K562 (cell line): ENCODE results near the gene CRHR1. TPM values are rescaled to one million over a fixed set of nuclear protein-coding genes. Genes with fewer than 3 reads are reported as not detected.

Experiments used
- ATAC-seq: fragments of 200-7000 bp; cut with Tn5 transposase; 3 replicates; pipeline ENCODE4 v1.9.1; 2020; ENCODE audit warnings: moderate library complexity
- BruUV-seq: library from RNA; stranded (reverse); fragments of 400-500 nt; replicated peaks from 2 replicates; lab custom pipeline; 2021; lab: Mats Ljungman, UMichigan
- CTCF ChIA-PET: fragments of 300-600 bp; formaldehyde crosslinking; extraction: SDS; loops from one replicate; lab custom pipeline; 2021; ENCODE audit warnings: low intra/inter-chr PET ratio; lab: Yijun Ruan, JAX
- POLR2A ChIA-PET: fragments of 300-600, 350-650 bp; sonication (Branson Sonifier 250); formaldehyde crosslinking; extraction: SDS; loops from one replicate; lab custom pipeline; 2021; ENCODE audit warnings: antibody characterized with exemption, inconsistent platforms; lab: Yijun Ruan, JAX
- DNase-seq, 4 experiments: peaks; one replicate each; pipeline versions ENCODE4 v3.0.0 to v3.0.0-alpha.2; 2011 to 2018; ENCODE audit warnings: low spot score in 3 of 4, mixed read lengths in 3 of 4; ENCODE audit errors: extremely low read depth in 1 of 4
- FAIRE-seq: peaks from 2 replicates; lab custom pipeline; 2011; peaks lifted over from hg19 to GRCh38; lab: Jason Lieb, UNC
- H2AFZ ChIP-seq: 2 replicates; pipeline ENCODE4 v1.6.0; 2011; ENCODE audit warnings: low read depth, low read length, control low read depth, inconsistent platforms
- H3K27ac ChIP-seq: fragments of 200-600 bp; 3 replicates; pipeline ENCODE4 v1.8.0; 2011; ENCODE audit warnings: low read depth, mild to moderate bottlenecking, control low read depth, inconsistent platforms, low read length, moderate library complexity, mixed read lengths; ENCODE audit errors: extremely low read depth
- H3K27me3 ChIP-seq, 2 experiments: fragments of 300-600 bp in 1 of 2; 2 replicates in 1 of 2; 3 replicates in 1 of 2; pipeline versions ENCODE4 v1.6.0 to v1.8.0; 2011; ENCODE audit warnings: inconsistent platforms in 2 of 2, low read length in 2 of 2, mild to moderate bottlenecking in 1 of 2, mixed read lengths in 1 of 2, moderate library complexity in 1 of 2; ENCODE audit not compliant: control insufficient read depth in 2 of 2, insufficient read depth in 2 of 2
- H3K36me3 ChIP-seq: fragments of 300-600 bp; 3 replicates; pipeline ENCODE4 v1.8.0; 2011; ENCODE audit warnings: mild to moderate bottlenecking, low read length, inconsistent platforms; ENCODE audit not compliant: control insufficient read depth, insufficient read depth
- H3K4me1 ChIP-seq, 2 experiments: fragments of 200-600 bp in 1 of 2; replicated peaks in 1 of 2; 2 replicates in 1 of 2; 3 replicates in 1 of 2; pipeline versions ENCODE4 v1.5.1 to v1.8.0; 2011; ENCODE audit warnings: inconsistent platforms in 2 of 2, low read length in 2 of 2, mild to moderate bottlenecking in 1 of 2, mixed read lengths in 1 of 2, moderate library complexity in 1 of 2; ENCODE audit not compliant: control insufficient read depth in 2 of 2, insufficient read depth in 2 of 2
- H3K4me2 ChIP-seq: 2 replicates; pipeline ENCODE4 v1.6.1; 2011; ENCODE audit warnings: low read length, control low read depth, inconsistent platforms, mixed read lengths; ENCODE audit not compliant: insufficient read depth
- H3K4me3 ChIP-seq: fragments of 200-600 bp; sonication (generic), shearing (Covaris generic); 2 replicates; pipeline ENCODE4 v1.5.1; 2016; ENCODE audit warnings: control low read depth, inconsistent platforms
- H3K79me2 ChIP-seq: fragments of 200-600 bp; 3 replicates; pipeline ENCODE4 v1.8.0; 2011; ENCODE audit warnings: low read length, inconsistent platforms; ENCODE audit not compliant: control insufficient read depth, insufficient read depth
- H3K9ac ChIP-seq, 2 experiments: 2 replicates each; pipeline versions ENCODE4 v1.6.0 to v1.6.1; 2011; ENCODE audit warnings: low read depth in 2 of 2, low read length in 2 of 2, control low read depth in 1 of 2, inconsistent platforms in 1 of 2, mild to moderate bottlenecking in 1 of 2, mixed read lengths in 1 of 2; ENCODE audit not compliant: insufficient read depth in 1 of 2
- H3K9me1 ChIP-seq: one replicate; pipeline ENCODE4 v1.6.0; 2011; ENCODE audit warnings: inconsistent platforms, mild to moderate bottlenecking, low read length, moderate library complexity; ENCODE audit not compliant: control insufficient read depth, insufficient read depth
- H3K9me3 ChIP-seq: replicated peaks from 2 replicates; pipeline ENCODE4 v1.5.1; 2011; ENCODE audit warnings: low read depth, low read length, inconsistent platforms; ENCODE audit not compliant: control insufficient read depth, insufficient read depth
- H4K20me1 ChIP-seq: replicated peaks from 2 replicates; pipeline ENCODE4 v1.6.1; 2011; ENCODE audit warnings: low read length, inconsistent platforms, mixed read lengths; ENCODE audit not compliant: control insufficient read depth, insufficient read depth
- DIDO1 ChIP-seq: fragments of 450-650 bp; IDR thresholded peaks from 2 replicates; pipeline ENCODE4 v1.6.1; 2016; ENCODE audit warnings: low read depth, missing biosample characterization, missing genetic modification characterization
- ELK1 ChIP-seq: sonication (generic); formaldehyde crosslinking; IDR thresholded peaks from 2 replicates; pipeline ENCODE4 v1.8.1; 2022; ENCODE audit warnings: missing genetic modification reagents
- ESRRA ChIP-seq: fragments of 450-650 bp; IDR thresholded peaks from 2 replicates; pipeline ENCODE4 v1.6.1; 2014; ENCODE audit warnings: low read depth, mild to moderate bottlenecking, moderate library complexity, borderline replicate concordance
- ETV1 ChIP-seq: fragments of 450-650 bp; conservative IDR thresholded peaks from 2 replicates; pipeline ENCODE4 v1.6.1; 2016; ENCODE audit warnings: missing genetic modification characterization, control low read depth, low read depth, missing compliant biosample characterization
- PYGO2 ChIP-seq: fragments of 450-650 bp; IDR thresholded peaks from 2 replicates; pipeline ENCODE4 v1.6.1; 2016; ENCODE audit warnings: mild to moderate bottlenecking, missing genetic modification characterization, moderate library complexity, missing compliant biosample characterization
- RFX7 ChIP-seq: fragments of 250-450 bp; sonication (Bioruptor Pico); IDR thresholded peaks from 2 replicates; pipeline ENCODE4 v1.5.1; 2021; ENCODE audit warnings: mild to moderate bottlenecking
- SRSF3 ChIP-seq: fragments of 200-400 bp; formaldehyde crosslinking; IDR thresholded peaks from 2 replicates; pipeline ENCODE4 v1.6.1; 2016; ENCODE audit warnings: mild to moderate bottlenecking, low read length, moderate library complexity; ENCODE audit not compliant: insufficient read depth
- ZBTB26 ChIP-seq: fragments of 450-650 bp; formaldehyde crosslinking; IDR thresholded peaks from 2 replicates; pipeline ENCODE4 v1.4.0; 2022; ENCODE audit warnings: missing genetic modification characterization
- ZBTB43 ChIP-seq: sonication (generic); formaldehyde crosslinking; IDR thresholded peaks from 2 replicates; pipeline ENCODE4 v1.8.0; 2023; ENCODE audit warnings: mild to moderate bottlenecking, missing genetic modification reagents
- ZNF449 ChIP-seq: fragments of 250-450 bp; sonication (Bioruptor Pico); IDR thresholded peaks from 2 replicates; pipeline ENCODE4 v1.8.0; 2022; ENCODE audit warnings: moderate library complexity, mild to moderate bottlenecking, inconsistent platforms
- WGBS: fragments of 100-300 bp; shearing (Covaris generic); methylation state at CpG from one replicate; pipeline ENCODE4 v1.1.6; 2016; ENCODE audit warnings: low coverage, mixed read lengths; ENCODE audit not compliant: insufficient coverage; ENCODE audit errors: missing lambda C conversion rate; 5-methylcytosine and 5-hydroxymethylcytosine counted together
- in situ Hi-C: fragments of 300-500 bp; cut with MboI; formaldehyde crosslinking; loops from 4 replicates; pipeline ENCODE4 v1.15.0; 2018; ENCODE audit warnings: inconsistent platforms, mixed read lengths
- intact Hi-C: fragments of 100-400 bp; cut with micrococcal nuclease; formaldehyde crosslinking; loops from 2 replicates; pipeline ENCODE4 v1.14.2; 2022
- polyA plus RNA-seq, 8 experiments: library from polyadenylated mRNA; depleted of rRNA in 4 of 8; stranded (reverse) in 5 of 8; unstranded in 3 of 8; fragments of >200 nt; fragmentation: Nextera tagmentation in 2 of 8; fragmentation: Illumina TruSeq in 1 of 8; extraction: Ambion mirVana in 2 of 8; extraction: Trizol in 1 of 8; gene quantifications; 2 replicates each; pipeline versions ENCODE4 v1.2.1 to v1.2.3, GENCODE V29; 2011 to 2014; ENCODE audit warnings: inconsistent platforms in 1 of 8, missing spikeins in 1 of 8
- total RNA-seq, 7 experiments: library from RNA; depleted of rRNA in 6 of 7; stranded (reverse); fragments of >200 nt in 6 of 7; fragmentation: Illumina TruSeq in 2 of 7; extraction: Trizol in 2 of 7; gene quantifications; 2 replicates each; pipeline versions ENCODE4 v1.2.1 to v1.2.3, GENCODE V29; 2011 to 2021; ENCODE audit warnings: low replicate concordance in 1 of 7

CRHR1 gene
- total and polyA plus RNA-seq, 9 of the 15 experiments (the other 6 are each of a cell fraction or from before 2014, with no cell fraction given) = 0.05 TPM; not detected in 8

GRCh38 chr17:45734598-45734997 is 49.5 kb upstream of the CRHR1 start:
- Histone ChIP-seq H3K4me2 (no peak overlapping the region), H3K27me3 (peaks cover 0 to 5% of the 10 kb centered on the region in 2 experiments; a peak in 2 of 5 replicates), H4K20me1 (no peaks in the 10 kb centered on the region), H3K4me1 (no peaks in the 10 kb centered on the region), H3K4me3 (no peak overlapping the region), H2AFZ (no peak overlapping the region), H3K79me2 (no peaks in the 10 kb centered on the region), H3K36me3 (no peaks in the 10 kb centered on the region), H3K9me1 (no peaks in the 10 kb centered on the region), H3K9me3 (no peaks in the 10 kb centered on the region; the same call in none of the 2 replicates), H3K9ac (no peak overlapping the region), H3K27ac (no peak overlapping the region)
- ATAC-seq (no peak), FAIRE-seq (no peak), DNase-seq (no peak)
- ChIA-PET CTCF (no interaction called here), POLR2A (no interaction called here)
- intact Hi-C loops = no loop called here
- 0% methylated on average over 3 of the region's 3 CpGs for WGBS
- BruUV-seq = no TSS peak
- in situ Hi-C loops = no loop called here
- TF ChIP-seq ZNF449 (no peak), ETV1 (tag) (no peak), SRSF3 (no peak), DIDO1 (tag) (no peak), PYGO2 (tag) (no peak), ZBTB43 (no peak), ESRRA (no peak), ZBTB26 (CRISPR knock-in tag) (no peak), RFX7 (CRISPR knock-in tag) (no peak), ELK1 (CRISPR knock-in tag) (no peak)
